Upper lobe of left lung (tissue), 4 donors: ENCODE measurements around the gene GCNT3.

Source experiments
- EP300 ChIP-seq, 4 donors: sonication (generic); formaldehyde crosslinking; IDR thresholded peaks; one replicate each; pipeline ENCODE4 v1.5.1; 2017; ENCODE audit warnings: antibody characterized with exemption in 4 of 4, control low read depth in 2 of 4
- TF ChIP-seq, protein P1 (sequence below), 6 experiments: fragments of 450-650 bp in 4 of 6; fragments of 200-600 bp in 2 of 6; sonication (generic) in 2 of 6; IDR thresholded peaks; one replicate each; pipeline ENCODE4 v1.5.1; 2016 to 2019; ENCODE audit warnings: antibody characterized with exemption in 6 of 6

DNA sequence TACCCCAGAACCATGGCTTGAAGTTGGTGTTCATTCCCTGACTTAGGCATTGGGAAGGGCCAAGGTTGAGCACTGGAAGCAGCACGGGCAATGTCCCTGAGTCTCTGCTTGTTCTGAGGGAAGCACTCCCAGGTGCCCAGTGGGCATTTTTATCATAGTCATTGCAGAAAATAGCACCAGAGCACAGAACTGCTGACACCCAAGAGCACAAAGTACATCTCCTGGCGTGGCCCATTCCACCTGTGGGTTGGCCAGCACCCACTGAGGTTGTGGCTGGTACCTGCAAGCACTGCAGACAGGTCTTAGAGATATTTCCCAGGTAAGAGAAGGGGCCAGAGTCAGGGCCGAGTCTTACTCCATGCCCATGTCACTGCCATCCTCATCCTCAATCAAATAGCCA lies 28.5 kb upstream of the GCNT3 start:
- TF ChIP-seq, protein P1, sequence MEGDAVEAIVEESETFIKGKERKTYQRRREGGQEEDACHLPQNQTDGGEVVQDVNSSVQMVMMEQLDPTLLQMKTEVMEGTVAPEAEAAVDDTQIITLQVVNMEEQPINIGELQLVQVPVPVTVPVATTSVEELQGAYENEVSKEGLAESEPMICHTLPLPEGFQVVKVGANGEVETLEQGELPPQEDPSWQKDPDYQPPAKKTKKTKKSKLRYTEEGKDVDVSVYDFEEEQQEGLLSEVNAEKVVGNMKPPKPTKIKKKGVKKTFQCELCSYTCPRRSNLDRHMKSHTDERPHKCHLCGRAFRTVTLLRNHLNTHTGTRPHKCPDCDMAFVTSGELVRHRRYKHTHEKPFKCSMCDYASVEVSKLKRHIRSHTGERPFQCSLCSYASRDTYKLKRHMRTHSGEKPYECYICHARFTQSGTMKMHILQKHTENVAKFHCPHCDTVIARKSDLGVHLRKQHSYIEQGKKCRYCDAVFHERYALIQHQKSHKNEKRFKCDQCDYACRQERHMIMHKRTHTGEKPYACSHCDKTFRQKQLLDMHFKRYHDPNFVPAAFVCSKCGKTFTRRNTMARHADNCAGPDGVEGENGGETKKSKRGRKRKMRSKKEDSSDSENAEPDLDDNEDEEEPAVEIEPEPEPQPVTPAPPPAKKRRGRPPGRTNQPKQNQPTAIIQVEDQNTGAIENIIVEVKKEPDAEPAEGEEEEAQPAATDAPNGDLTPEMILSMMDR (IDR thresholded peaks at IDR 0.05): no peak
- TF ChIP-seq EP300 (IDR thresholded peaks at IDR 0.05): no peak
